ENCODE measurements around the gene USP14. TPM values are rescaled to one million over a fixed set of nuclear protein-coding genes. Genes with fewer than 3 reads are reported as not detected.

Gene USP14
- total and polyA plus RNA-seq, 7 donors = 11.4 to 40.7 (median 27.8) TPM

DNA sequence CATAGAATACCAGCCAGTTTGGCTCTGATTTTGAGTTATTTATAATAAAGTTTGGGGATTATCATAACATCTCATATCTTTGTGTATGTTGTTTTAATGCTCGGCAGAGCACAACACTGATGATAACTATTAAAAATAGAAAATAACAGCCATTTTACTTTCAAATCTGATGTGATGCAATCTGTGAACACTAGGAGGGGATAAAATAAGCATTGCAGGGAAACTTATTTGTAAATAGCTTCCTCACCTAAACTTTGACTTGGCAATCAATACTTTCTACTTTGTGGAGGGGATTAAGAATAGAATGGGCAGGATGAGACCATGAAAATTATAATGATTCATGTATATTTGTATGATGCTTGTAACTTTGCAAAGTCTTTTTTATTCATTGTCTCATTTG is 54.4 kb downstream of the USP14 start:
- H3K4me1 ChIP-seq = no peaks in the 10 kb centered on the region
- no peak overlapping the region for H3K4me3 ChIP-seq
- H3K27me3 ChIP-seq = no peaks in the 10 kb centered on the region
- TF ChIP-seq, protein P1, sequence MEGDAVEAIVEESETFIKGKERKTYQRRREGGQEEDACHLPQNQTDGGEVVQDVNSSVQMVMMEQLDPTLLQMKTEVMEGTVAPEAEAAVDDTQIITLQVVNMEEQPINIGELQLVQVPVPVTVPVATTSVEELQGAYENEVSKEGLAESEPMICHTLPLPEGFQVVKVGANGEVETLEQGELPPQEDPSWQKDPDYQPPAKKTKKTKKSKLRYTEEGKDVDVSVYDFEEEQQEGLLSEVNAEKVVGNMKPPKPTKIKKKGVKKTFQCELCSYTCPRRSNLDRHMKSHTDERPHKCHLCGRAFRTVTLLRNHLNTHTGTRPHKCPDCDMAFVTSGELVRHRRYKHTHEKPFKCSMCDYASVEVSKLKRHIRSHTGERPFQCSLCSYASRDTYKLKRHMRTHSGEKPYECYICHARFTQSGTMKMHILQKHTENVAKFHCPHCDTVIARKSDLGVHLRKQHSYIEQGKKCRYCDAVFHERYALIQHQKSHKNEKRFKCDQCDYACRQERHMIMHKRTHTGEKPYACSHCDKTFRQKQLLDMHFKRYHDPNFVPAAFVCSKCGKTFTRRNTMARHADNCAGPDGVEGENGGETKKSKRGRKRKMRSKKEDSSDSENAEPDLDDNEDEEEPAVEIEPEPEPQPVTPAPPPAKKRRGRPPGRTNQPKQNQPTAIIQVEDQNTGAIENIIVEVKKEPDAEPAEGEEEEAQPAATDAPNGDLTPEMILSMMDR (IDR thresholded peaks at IDR 0.05) = no peak
- TF ChIP-seq POLR2AphosphoS5 (IDR thresholded peaks at IDR 0.05) (no peak), EP300 (IDR thresholded peaks at IDR 0.05) (no peak), POLR2A (IDR thresholded peaks at IDR 0.05) (no peak)
- H3K27ac ChIP-seq = no peak overlapping the region
- intact Hi-C loops (cut with DNase I) = no loop called here
- DNase-seq = no peak
- peaks cover 11 to 87% (median 29%) of the 10 kb centered on the region in 4 donors for H3K36me3 ChIP-seq
- WGBS, 2 donors = 80 to 84% methylated on average over 1 of the region's 1 CpG
- no peaks in the 10 kb centered on the region for H3K9me3 ChIP-seq

DNA sequence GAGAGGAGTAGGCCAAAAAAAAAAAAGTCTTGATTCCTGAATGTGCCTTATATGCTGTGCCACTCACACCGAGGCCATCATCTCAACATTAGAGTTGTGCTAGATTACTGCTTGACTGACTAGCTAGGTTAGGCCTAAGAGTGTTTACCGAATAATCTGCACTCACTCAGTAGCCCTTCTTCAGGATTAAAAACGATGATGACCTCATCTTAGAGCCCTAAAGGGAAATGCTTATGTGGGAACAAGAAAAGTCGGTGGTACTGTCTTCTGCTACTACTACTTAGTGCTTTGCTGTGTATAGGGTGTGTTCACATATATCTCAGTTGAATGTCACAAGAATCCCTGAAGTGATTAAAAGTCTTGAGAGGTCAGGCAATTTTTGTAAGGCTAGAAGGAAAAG is 55.1 kb downstream of the USP14 start:
- DNase-seq = no peak
- Histone ChIP-seq H3K9me3 (no peaks in the 10 kb centered on the region), H3K27me3 (no peaks in the 10 kb centered on the region), H3K36me3 (peaks cover 13 to 92% (median 35%) of the 10 kb centered on the region in 4 donors), H3K4me3 (no peak overlapping the region), H3K27ac (no peak overlapping the region), H3K4me1 (no peaks in the 10 kb centered on the region)
- TF ChIP-seq EP300 (IDR thresholded peaks at IDR 0.05) (no peak), POLR2A (IDR thresholded peaks at IDR 0.05) (no peak), POLR2AphosphoS5 (IDR thresholded peaks at IDR 0.05) (no peak)
- TF ChIP-seq, protein P1 (IDR thresholded peaks at IDR 0.05) = no peak
- intact Hi-C loops (cut with DNase I) = no loop called here
- 81 to 92% methylated on average over 4 of the region's 4 CpGs for WGBS, 2 donors

DNA sequence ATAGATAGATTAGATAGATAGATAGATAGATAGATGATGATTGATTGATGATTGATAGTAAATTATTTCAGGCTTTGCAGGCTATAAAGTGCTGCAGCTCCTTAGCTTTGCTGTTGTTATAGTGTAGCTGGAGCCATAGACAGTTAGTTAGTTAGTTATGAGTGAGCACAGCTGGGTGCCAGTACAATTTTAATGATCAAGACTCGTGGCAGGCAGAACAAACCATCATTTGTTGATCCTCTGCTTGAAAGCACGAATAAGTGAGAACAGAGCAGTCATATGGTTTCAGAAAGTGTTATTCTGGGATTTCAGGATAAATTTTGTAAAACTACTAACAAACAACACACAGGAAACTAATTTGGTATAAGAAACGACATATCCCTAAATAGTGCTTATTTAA is 55.6 kb downstream of the USP14 start:
- no peak for DNase-seq
- intact Hi-C loops (cut with DNase I) = no loop called here
- 68 to 80% methylated on average over 3 of the region's 3 CpGs for WGBS, 2 donors
- TF ChIP-seq EP300 (IDR thresholded peaks at IDR 0.05) = no peak
- TF ChIP-seq POLR2AphosphoS5 (IDR thresholded peaks at IDR 0.05) = no peak
- TF ChIP-seq POLR2A (IDR thresholded peaks at IDR 0.05) = no peak
- TF ChIP-seq, protein P1 (IDR thresholded peaks at IDR 0.05) = no peak
- Histone ChIP-seq H3K4me3 (no peak overlapping the region), H3K9me3 (no peaks in the 10 kb centered on the region), H3K27ac (no peak overlapping the region), H3K36me3 (peaks cover 13 to 90% (median 37%) of the 10 kb centered on the region in 4 donors), H3K4me1 (no peaks in the 10 kb centered on the region), H3K27me3 (no peaks in the 10 kb centered on the region)

DNA sequence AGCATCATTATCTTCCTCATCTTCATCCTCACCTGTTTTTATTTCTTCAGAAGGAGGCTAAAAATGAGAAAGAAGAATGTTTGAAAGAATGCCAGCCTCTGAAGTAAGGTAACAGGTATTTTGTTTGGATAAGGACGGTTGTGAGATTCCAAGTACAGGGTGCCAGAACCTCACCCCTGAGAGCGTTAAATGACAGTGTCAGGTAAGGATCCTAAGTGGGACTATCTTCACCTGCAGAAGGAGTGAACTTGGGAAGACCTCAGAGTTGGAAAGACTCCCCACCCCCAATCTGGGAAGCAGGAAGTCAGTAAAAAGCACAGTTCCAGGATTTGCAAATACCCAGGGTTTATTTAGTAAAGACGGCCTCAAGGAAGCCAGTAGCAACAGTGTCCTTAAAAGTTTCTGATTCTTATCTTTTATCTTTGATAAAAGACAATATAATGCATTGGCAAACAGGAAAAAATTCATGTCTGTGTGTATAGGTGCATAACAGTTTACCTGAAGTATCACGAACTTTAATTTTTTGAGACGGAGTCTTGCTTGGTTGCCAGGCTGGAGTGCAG is 57.2 kb downstream of the USP14 start:
- Histone ChIP-seq H3K4me1 (no peaks in the 10 kb centered on the region), H3K27me3 (no peaks in the 10 kb centered on the region), H3K9me3 (no peaks in the 10 kb centered on the region), H3K4me3 (no peak overlapping the region), H3K36me3 (peaks cover 13 to 80% (median 37%) of the 10 kb centered on the region in 4 donors), H3K27ac (no peak overlapping the region)
- DNase-seq = no peak
- TF ChIP-seq EP300 (IDR thresholded peaks at IDR 0.05) = no peak
- TF ChIP-seq, protein P1 (IDR thresholded peaks at IDR 0.05) = no peak
- TF ChIP-seq POLR2AphosphoS5 (IDR thresholded peaks at IDR 0.05) = no peak
- TF ChIP-seq POLR2A (IDR thresholded peaks at IDR 0.05) = no peak
- 57 to 78% methylated on average over 5 of the region's 5 CpGs for WGBS, 2 donors
- intact Hi-C loops (cut with DNase I) = no loop called here
